Colon (tissue), 2 donors: ENCODE data around the gene ZNF226.
A peak's percentile ranks its signal among the peaks of the same experiment; 100 is the strongest.
"Not testable (repeated sequence)": the region's sequence is repeated elsewhere in the genome, so short reads cannot be mapped to it uniquely, and the experiment has no call there.

ENCODE experiments used
- FAIRE-seq: peaks from 2 replicates; lab custom pipeline; 2012; peaks lifted over from hg19 to GRCh38; lab: Jason Lieb, UNC
- donor health status: control.
- donor health status: control.

Gene ZNF226

GRCh38 chr19:44164673-44165512 is at the start of gene ZNF226:
TSS of gene ZNF226 (plus strand) at chr19:44165100. CDS start at chr19:44170081, 4,981 bp downstream.
- FAIRE-seq = peak; percentile 95

- FAIRE-seq = not testable (repeated sequence)
Measured at GRCh38 chr19:44121162-44121561, 43.7 kb upstream of the ZNF226 start.

- FAIRE-seq = no peak
Measured at GRCh38 chr19:44131955-44132354, 32.9 kb upstream of the ZNF226 start.

GRCh38 chr19:44141191-44142058 is 23.5 kb upstream of the ZNF226 start, which contains the start of gene ZNF234:
TSS of gene ZNF234 (plus strand) at chr19:44141554. CDS start at chr19:44144633, 3,079 bp downstream.
- FAIRE-seq = no peak

- no peak for FAIRE-seq
Measured at GRCh38 chr19:44142059-44142433, 22.9 kb upstream of the ZNF226 start.

- no peak for FAIRE-seq
Measured at GRCh38 chr19:44149776-44150175, 15.1 kb upstream of the ZNF226 start.

GRCh38 chr19:44151491-44151890 is 13.4 kb upstream of the ZNF226 start:
- no peak for FAIRE-seq

- no peak for FAIRE-seq
Measured at GRCh38 chr19:44156475-44156874, 8.4 kb upstream of the ZNF226 start.

GRCh38 chr19:44163789-44164188 is 1.1 kb upstream of the ZNF226 start:
- FAIRE-seq = no peak

GRCh38 chr19:44164327-44164672 is 600 bp upstream of the ZNF226 start:
- no peak for FAIRE-seq

GRCh38 chr19:44170660-44171059 is 5.8 kb downstream of the ZNF226 start:
- FAIRE-seq = peak; percentile 78

- no peak for FAIRE-seq
Measured at GRCh38 chr19:44176590-44176989, 11.7 kb downstream of the ZNF226 start.

- no peak for FAIRE-seq
Measured at GRCh38 chr19:44180968-44181367, 16.1 kb downstream of the ZNF226 start.

GRCh38 chr19:44182145-44182544 is 17.2 kb downstream of the ZNF226 start:
- FAIRE-seq = no peak

- FAIRE-seq = peak; percentile 68
Measured at GRCh38 chr19:44190020-44190419, 25.1 kb downstream of the ZNF226 start.

GRCh38 chr19:44192127-44192526 is 27.2 kb downstream of the ZNF226 start:
- FAIRE-seq = no peak

GRCh38 chr19:44196772-44197171 is 31.9 kb downstream of the ZNF226 start:
- no peak for FAIRE-seq

- FAIRE-seq = no peak
Measured at GRCh38 chr19:44202470-44202869, 37.6 kb downstream of the ZNF226 start.

GRCh38 chr19:44202974-44203373 is 38.1 kb downstream of the ZNF226 start:
- no peak for FAIRE-seq

- FAIRE-seq = not testable (repeated sequence)
Measured at GRCh38 chr19:44203877-44204276, 39.0 kb downstream of the ZNF226 start.

- no peak for FAIRE-seq
Measured at GRCh38 chr19:44204772-44205171, 39.9 kb downstream of the ZNF226 start.

GRCh38 chr19:44207126-44207803 is 42.4 kb downstream of the ZNF226 start:
- peak; percentile 70 for FAIRE-seq
